Stromal cell of bone marrow (primary cell): ENCODE results near the gene PPP1R12B.
"Not testable (repeated sequence)": the region's sequence is repeated elsewhere in the genome, so short reads cannot be mapped to it uniquely, and the experiment has no call there.

Experiments used
- DNase-seq: peaks from one replicate; pipeline ENCODE4 v3.0.0-alpha.2; 2012; ENCODE audit warnings: low read depth

The PPP1R12B gene

DNA sequence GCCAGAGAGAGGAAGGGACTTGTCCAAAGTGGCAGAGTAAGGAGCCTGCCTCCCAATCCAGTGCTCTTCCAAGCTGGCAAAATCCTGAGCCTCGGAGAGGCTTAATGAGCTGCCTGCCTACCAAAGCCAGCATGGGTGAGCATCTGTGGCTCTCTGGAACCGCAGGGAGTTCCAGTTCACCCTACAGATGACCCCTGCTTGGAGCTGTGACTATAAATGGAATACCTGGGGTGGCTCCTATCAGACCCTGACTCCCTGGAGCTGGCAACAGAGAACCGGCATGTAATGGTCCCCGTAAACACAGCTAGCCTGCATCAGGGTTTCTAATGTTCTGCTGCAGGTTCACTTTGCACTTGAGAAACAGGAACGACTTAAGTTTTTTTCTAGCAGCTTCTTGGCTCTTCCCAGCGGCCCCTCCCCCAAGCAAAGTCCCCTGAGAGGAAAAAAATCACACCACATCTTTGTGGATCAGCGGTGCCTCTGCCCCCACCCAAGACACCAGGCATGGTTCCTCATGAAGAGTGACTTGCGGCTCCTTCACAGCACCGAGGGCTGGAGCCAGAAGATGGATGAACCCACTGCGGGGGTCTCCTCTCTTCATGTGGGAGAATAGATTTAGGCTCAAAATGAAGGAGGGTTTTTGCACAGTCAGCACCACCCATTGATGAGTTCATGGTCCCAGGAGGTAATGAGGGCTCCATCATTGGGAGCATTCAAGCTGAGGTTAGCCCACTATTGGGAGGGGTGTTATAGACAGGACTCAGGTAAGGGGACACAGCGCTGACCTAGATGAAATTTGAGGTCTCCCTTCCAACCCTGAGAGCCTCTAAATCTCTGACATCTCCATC, 282.8 kb downstream of the PPP1R12B start:
- no peak for DNase-seq

- DNase-seq: no peak
Measured at GRCh38 chr1:202632241-202632640, 283.7 kb downstream of the PPP1R12B start.

- DNase-seq: not testable (repeated sequence)
Measured at GRCh38 chr1:202636171-202636570, 287.7 kb downstream of the PPP1R12B start.

- DNase-seq: not testable (repeated sequence)
Measured at GRCh38 chr1:202637321-202638018, 289.0 kb downstream of the PPP1R12B start.

DNA sequence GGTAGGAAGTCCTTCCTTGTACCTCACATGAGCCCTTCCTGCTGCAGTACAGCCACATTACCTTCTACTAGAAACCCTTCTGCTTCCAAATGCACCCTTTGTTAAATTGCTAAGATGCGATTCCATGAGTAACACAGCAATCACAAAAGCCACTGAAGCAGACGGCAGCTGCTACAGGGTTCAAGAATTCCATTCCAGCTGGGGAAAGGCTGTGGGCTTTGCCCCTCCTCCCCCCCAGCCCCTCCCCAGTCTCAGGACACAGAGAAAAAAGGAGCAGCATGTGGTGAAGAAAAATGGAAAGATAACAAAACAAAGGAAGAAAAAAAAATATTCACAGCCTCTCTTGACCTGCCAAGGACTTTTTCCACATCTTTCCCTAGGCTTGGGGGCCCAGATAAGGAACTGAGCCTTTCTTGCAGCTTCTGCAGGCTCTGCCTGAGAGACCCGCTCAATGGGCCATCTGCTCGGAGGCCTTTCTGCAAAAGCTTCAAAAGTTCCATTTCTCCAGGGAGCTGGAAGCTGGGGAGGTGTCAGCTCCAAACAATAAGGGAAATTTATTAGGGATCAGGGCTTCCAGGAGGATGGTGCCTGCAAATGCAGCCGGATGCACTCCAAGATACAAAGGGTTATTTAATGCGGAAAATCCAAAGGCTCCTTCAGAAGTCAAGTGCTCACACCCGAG, 289.7 kb downstream of the PPP1R12B start:
- no peak for DNase-seq

DNA sequence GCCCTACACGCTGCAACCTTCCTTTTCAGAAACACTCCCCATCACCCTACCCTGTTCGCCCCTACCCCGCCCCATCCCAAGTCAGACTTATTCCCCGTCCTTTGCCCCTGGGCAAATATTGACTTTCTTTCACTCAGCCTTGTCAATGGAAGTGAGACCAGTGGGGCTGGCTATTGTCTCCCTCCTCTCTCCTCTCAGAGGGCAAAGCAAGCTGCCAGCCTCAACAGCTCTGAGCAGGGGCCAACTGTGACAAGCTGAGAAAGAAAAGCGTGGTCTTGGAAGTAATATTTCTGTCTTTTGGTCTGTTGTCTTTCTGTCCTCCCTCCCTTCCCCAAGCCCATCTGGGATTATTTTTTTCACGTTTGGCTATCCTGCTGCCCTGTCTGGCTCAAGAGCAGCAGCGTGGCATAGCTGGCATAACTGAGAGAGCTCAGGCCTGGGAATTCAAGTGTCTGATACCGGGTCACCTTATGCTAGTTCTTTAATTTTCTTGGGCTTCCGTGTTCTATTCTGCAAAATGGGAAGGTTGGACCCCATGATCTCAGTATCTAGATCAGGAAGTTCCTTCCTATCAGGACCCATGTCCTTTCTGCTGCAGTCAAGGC, 290.3 kb downstream of the PPP1R12B start:
- not testable (repeated sequence) for DNase-seq

DNA sequence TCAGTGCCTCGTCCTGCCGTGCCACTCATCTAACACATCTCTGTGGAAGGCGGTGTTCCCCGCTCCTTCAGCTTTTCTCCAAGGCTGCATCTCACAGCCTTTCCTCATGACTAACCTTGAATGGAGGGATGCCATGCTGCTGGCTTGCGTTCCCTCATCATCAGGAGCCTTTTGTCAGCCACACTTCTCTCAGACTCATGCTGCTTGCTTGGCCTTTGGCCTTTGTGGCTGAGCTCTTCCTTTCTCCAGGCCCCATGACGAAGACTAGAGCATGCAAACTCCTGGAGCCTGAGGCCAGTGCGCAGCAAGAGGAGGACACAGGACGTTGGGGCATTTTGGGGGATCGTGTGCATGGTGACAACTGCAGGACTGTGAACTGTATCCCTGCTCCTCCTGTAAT, 291.0 kb downstream of the PPP1R12B start:
- DNase-seq: no peak

DNA sequence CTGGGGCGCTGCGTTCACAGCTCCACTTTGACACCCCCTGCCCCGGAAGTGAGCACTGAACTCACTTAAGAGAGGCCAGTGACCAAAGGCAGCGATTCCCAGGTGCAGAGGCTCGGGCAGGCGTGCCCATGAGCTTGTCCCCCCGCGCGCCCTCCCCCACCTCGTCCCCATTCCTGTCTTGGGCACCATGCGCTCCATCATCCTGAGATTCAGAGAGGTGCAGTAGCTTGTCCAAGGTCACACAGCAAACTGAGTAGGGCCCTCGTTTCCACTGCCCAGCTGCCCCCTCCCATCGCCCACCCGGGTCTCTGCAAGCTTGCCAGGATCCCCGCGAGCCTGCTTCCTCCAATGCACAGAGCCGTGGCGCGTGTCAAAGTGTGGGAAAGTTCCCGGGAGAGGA, 293.7 kb downstream of the PPP1R12B start:
- no peak for DNase-seq
